Endothelial cell of umbilical vein (primary cell): ENCODE results near the gene FAM217A. TPM values are rescaled to one million over a fixed set of nuclear protein-coding genes. Genes with fewer than 3 reads are reported as not detected.

Experiments
- BruUV-seq: library from RNA; stranded (reverse); fragments of 400-500 nt; replicated peaks from 2 replicates; lab custom pipeline; 2021; lab: Mats Ljungman, UMichigan
- CTCF ChIA-PET: fragments of 300-600, 350-600 bp; sonication (Branson Sonifier 250); formaldehyde crosslinking; loops from one replicate; lab custom pipeline; 2021; ENCODE audit warnings: antibody characterized with exemption, inconsistent platforms; lab: Charles Lee
- POLR2A ChIA-PET: fragments of 300-600, 350-600 bp; sonication (Branson Sonifier 250); formaldehyde crosslinking; loops from one replicate; lab custom pipeline; 2021; ENCODE audit warnings: antibody characterized with exemption, inconsistent platforms; lab: Charles Lee
- DNase-seq: peaks from one replicate; pipeline ENCODE4 v3.0.0-alpha.2; 2011; ENCODE audit warnings: low read depth, low spot score
- FAIRE-seq: peaks from 2 replicates; lab custom pipeline; 2011; peaks lifted over from hg19 to GRCh38; lab: Jason Lieb, UNC
- H2AFZ ChIP-seq: 2 replicates; pipeline ENCODE4 v1.6.0; 2012; ENCODE audit warnings: low read depth, low read length, control low read depth, inconsistent platforms
- H3K27ac ChIP-seq: 2 replicates; pipeline ENCODE4 v1.5.1; 2011; ENCODE audit warnings: low read depth, mild to moderate bottlenecking, control low read depth, low read length, moderate library complexity; ENCODE audit not compliant: insufficient read depth
- H3K27me3 ChIP-seq, 2 experiments: 2 replicates each; pipeline versions ENCODE4 v1.6.0 to v1.6.1; 2011; ENCODE audit warnings: low read length in 2 of 2, mixed read lengths in 1 of 2; ENCODE audit not compliant: control insufficient read depth in 2 of 2, insufficient read depth in 2 of 2
- H3K36me3 ChIP-seq, 2 experiments: 2 replicates in 1 of 2; 3 replicates in 1 of 2; pipeline ENCODE4 v1.5.1; 2011; ENCODE audit warnings: low read length in 2 of 2, mild to moderate bottlenecking in 1 of 2, moderate library complexity in 1 of 2; ENCODE audit not compliant: control insufficient read depth in 2 of 2, insufficient read depth in 2 of 2; ENCODE audit errors: extremely low read depth in 1 of 2
- H3K4me1 ChIP-seq: 3 replicates; pipeline ENCODE4 v1.5.1; 2011; ENCODE audit warnings: mild to moderate bottlenecking, low read length; ENCODE audit not compliant: control insufficient read depth, insufficient read depth; ENCODE audit errors: extremely low read depth
- H3K4me2 ChIP-seq: 2 replicates; pipeline ENCODE4 v1.6.1; 2011; ENCODE audit warnings: low read length, control low read depth, mixed read lengths; ENCODE audit not compliant: insufficient read depth
- H3K4me3 ChIP-seq, 3 experiments: fragments of 200-600 bp in 1 of 3; sonication (generic), shearing (Covaris generic) in 1 of 3; replicated peaks in 1 of 3; 2 replicates each; pipeline ENCODE4 v1.5.1; 2011 to 2016; ENCODE audit warnings: control low read depth in 3 of 3, low read length in 3 of 3, mild to moderate bottlenecking in 2 of 3, inconsistent platforms in 1 of 3, low read depth in 1 of 3, moderate library complexity in 1 of 3; ENCODE audit not compliant: insufficient read depth in 1 of 3
- H3K79me2 ChIP-seq: 2 replicates; pipeline ENCODE4 v1.6.0; 2012; ENCODE audit warnings: low read length, inconsistent platforms; ENCODE audit not compliant: control insufficient read depth, insufficient read depth
- H3K9ac ChIP-seq: replicated peaks from 2 replicates; pipeline ENCODE3; 2011; ENCODE audit warnings: low read length, control low read depth; ENCODE audit not compliant: insufficient read depth; ENCODE audit errors: extremely low read depth
- H3K9me1 ChIP-seq: replicated peaks from 3 replicates; pipeline ENCODE4 v1.6.0; 2011; ENCODE audit warnings: mild to moderate bottlenecking, low read length; ENCODE audit not compliant: control insufficient read depth, insufficient read depth; ENCODE audit errors: extremely low read depth
- H3K9me3 ChIP-seq: replicated peaks from 2 replicates; pipeline ENCODE4 v1.5.1; 2012; ENCODE audit warnings: low read length, inconsistent platforms; ENCODE audit not compliant: control insufficient read depth, insufficient read depth
- H4K20me1 ChIP-seq: replicated peaks from 2 replicates; pipeline ENCODE3; 2011; ENCODE audit warnings: mild to moderate bottlenecking, low read length; ENCODE audit not compliant: control insufficient read depth, insufficient read depth; ENCODE audit errors: extremely low read depth
- EZH2 ChIP-seq: IDR thresholded peaks from 2 replicates; pipeline ENCODE4 v1.6.1; 2012; ENCODE audit warnings: borderline replicate concordance, low read depth, mild to moderate bottlenecking, moderate library complexity, low read length, inconsistent platforms; ENCODE audit not compliant: severe bottlenecking
- FOS ChIP-seq: IDR thresholded peaks from 2 replicates; pipeline ENCODE4 v1.6.1; 2011; ENCODE audit warnings: mild to moderate bottlenecking, low read length, moderate library complexity, borderline replicate concordance; ENCODE audit not compliant: insufficient read depth
- GATA2 ChIP-seq: IDR thresholded peaks from 2 replicates; pipeline ENCODE4 v1.7.0; 2011; ENCODE audit warnings: low read depth, mild to moderate bottlenecking, moderate library complexity, mixed read lengths, low read length; ENCODE audit not compliant: insufficient read length, insufficient read depth
- JUN ChIP-seq: IDR thresholded peaks from 2 replicates; pipeline ENCODE4 v1.6.1; 2011; ENCODE audit warnings: borderline replicate concordance, low read depth; ENCODE audit not compliant: insufficient read length, insufficient read depth
- MYC ChIP-seq: IDR thresholded peaks from one replicate; pipeline ENCODE4 v1.6.1; 2011; ENCODE audit warnings: mild to moderate bottlenecking, low read depth, low read length
- POLR2A ChIP-seq: IDR thresholded peaks from 2 replicates; pipeline ENCODE4 v1.6.1; 2012; ENCODE audit warnings: low read depth, mild to moderate bottlenecking, control low read depth, low read length
- POLR2AphosphoS5 ChIP-seq: IDR thresholded peaks from 2 replicates; pipeline ENCODE4 v1.6.1; 2012; ENCODE audit warnings: low read depth, mild to moderate bottlenecking, control low read depth, low read length, moderate library complexity; ENCODE audit not compliant: insufficient read depth
- dilution Hi-C: fragments of 300-500 bp; cut with MboI; formaldehyde crosslinking; loops from one replicate; pipeline ENCODE4 v1.15.0; 2019; ENCODE audit warnings: low sequenced_read_pairs; ENCODE audit not compliant: extremely low pct_ligation_motif_present
- intact Hi-C: fragments of 100-400 bp; cut with micrococcal nuclease; formaldehyde crosslinking; loops from one replicate; pipeline ENCODE4 v1.10.0; 2022
- polyA plus RNA-seq, 4 experiments: library from polyadenylated mRNA; depleted of rRNA in 3 of 4; stranded (reverse) in 3 of 4; unstranded in 1 of 4; fragments of >200 nt; gene quantifications; 2 replicates each; pipeline versions ENCODE4 v1.2.1 to v1.2.3, GENCODE V29; 2011 to 2012; ENCODE audit warnings: missing spikeins in 1 of 4
- total RNA-seq: library from RNA; stranded (reverse); gene quantifications from 2 replicates; pipeline ENCODE4 v1.2.3, GENCODE V29; 2021
- TF ChIP-seq, protein P1 (sequence below): IDR thresholded peaks from 2 replicates; pipeline ENCODE4 v1.6.1; 2011; ENCODE audit not compliant: insufficient read depth, insufficient read length
- TF ChIP-seq, protein P2 (sequence below), 2 donors: IDR thresholded peaks; 1 replicate in 1 of 2; 2 replicates in 1 of 2; pipeline ENCODE4 v1.5.1; 2011; ENCODE audit warnings: low read length in 2 of 2, mild to moderate bottlenecking in 2 of 2, moderate library complexity in 2 of 2, control low read depth in 1 of 2, inconsistent platforms in 1 of 2, low read depth in 1 of 2; ENCODE audit not compliant: insufficient read depth in 1 of 2; ENCODE audit errors: extremely low read depth in 1 of 2

Gene FAM217A
- total and polyA plus RNA-seq, 2 donors (not counting 3 experiments of a cell fraction or from before 2014, with no cell fraction given) = not detected

- Histone ChIP-seq H3K4me3 (no peak overlapping the region), H3K27me3 (no peaks in the 10 kb centered on the region), H3K79me2 (peaks cover 62% of the 10 kb centered on the region), H3K27ac (no peak overlapping the region), H3K9ac (no peak overlapping the region), H3K9me1 (no peaks in the 10 kb centered on the region), H2AFZ (no peak overlapping the region), H3K4me1 (no peaks in the 10 kb centered on the region), H3K9me3 (no peaks in the 10 kb centered on the region), H4K20me1 (no peaks in the 10 kb centered on the region), H3K4me2 (no peak overlapping the region), H3K36me3 (peaks cover 15 to 43% of the 10 kb centered on the region in 2 experiments)
- dilution Hi-C loops = no loop called here
- DNase-seq = no peak
- FAIRE-seq = no peak
- ChIA-PET CTCF (interaction anchor here (1.0 to 1.9 kb wide), 4 partner anchors 14 to 171 kb away, joined by 3 to 6 read pairs (median 5); a partner anchor contains a TSS), POLR2A (interaction anchor here (1.1 kb wide), 1 partner anchor 18 kb away, joined by 3 read pairs; a partner anchor contains a TSS)
- intact Hi-C loops = no loop called here
- BruUV-seq = no TSS peak
- TF ChIP-seq GATA2 (no peak), FOS (no peak), POLR2A (no peak), POLR2AphosphoS5 (no peak), MYC (no peak), EZH2 (no peak), JUN (no peak)
- TF ChIP-seq, protein P1, sequence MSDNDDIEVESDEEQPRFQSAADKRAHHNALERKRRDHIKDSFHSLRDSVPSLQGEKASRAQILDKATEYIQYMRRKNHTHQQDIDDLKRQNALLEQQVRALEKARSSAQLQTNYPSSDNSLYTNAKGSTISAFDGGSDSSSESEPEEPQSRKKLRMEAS = no peak
- TF ChIP-seq, protein P2, sequence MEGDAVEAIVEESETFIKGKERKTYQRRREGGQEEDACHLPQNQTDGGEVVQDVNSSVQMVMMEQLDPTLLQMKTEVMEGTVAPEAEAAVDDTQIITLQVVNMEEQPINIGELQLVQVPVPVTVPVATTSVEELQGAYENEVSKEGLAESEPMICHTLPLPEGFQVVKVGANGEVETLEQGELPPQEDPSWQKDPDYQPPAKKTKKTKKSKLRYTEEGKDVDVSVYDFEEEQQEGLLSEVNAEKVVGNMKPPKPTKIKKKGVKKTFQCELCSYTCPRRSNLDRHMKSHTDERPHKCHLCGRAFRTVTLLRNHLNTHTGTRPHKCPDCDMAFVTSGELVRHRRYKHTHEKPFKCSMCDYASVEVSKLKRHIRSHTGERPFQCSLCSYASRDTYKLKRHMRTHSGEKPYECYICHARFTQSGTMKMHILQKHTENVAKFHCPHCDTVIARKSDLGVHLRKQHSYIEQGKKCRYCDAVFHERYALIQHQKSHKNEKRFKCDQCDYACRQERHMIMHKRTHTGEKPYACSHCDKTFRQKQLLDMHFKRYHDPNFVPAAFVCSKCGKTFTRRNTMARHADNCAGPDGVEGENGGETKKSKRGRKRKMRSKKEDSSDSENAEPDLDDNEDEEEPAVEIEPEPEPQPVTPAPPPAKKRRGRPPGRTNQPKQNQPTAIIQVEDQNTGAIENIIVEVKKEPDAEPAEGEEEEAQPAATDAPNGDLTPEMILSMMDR (IDR thresholded peaks at IDR 0.05; ENCODE audit: extremely low read depth in 1 of 2, insufficient read depth in 1 of 2, low read depth in 1 of 2, low read length in 2 of 2) = no peak
These were observed 39.6 kb downstream of the FAM217A start for GRCh38 chr6:4039348-4039747.
